ENCODE measurements around the gene MYL11.
A peak's percentile ranks its signal among the peaks of the same experiment; 100 is the strongest.

MYL11 gene

GRCh38 chr16:30407804-30408534 is 33.4 kb downstream of the MYL11 start:
- peak; percentile 63 for DNase-seq (ENCODE audit: extremely low spot score)
- TF ChIP-seq HDGF (IDR thresholded peaks at IDR 0.05; ENCODE audit: borderline replicate concordance) = 0 out of 2 replicates have a peak, but pooled peaks have one; percentile 16
- TF ChIP-seq SP1 (IDR thresholded peaks at IDR 0.05) = no peak
- TF ChIP-seq TARDBP (IDR thresholded peaks at IDR 0.05) = no peak
- no peak for TF ChIP-seq ARNT (IDR thresholded peaks at IDR 0.05)
- POLR2A ChIA-PET = interaction anchor here (0.6 to 7.4 kb wide), 31 partner anchors 8 to 353 kb away, joined by 3 to 97 read pairs (median 4); partner anchors contain the start of genes ALDOA, CD2BP2, DCTPP1 and FBRS
- CTCF ChIA-PET = interaction anchor here (0.6 to 2.6 kb wide), 11 partner anchors 9 to 316 kb away, joined by 3 to 20 read pairs (median 6); partner anchors contain the start of genes DCTPP1, TBC1D10B and ZNF48

- DNase-seq (ENCODE audit: extremely low spot score) = peak; percentile 94
- no peak; the same call in 1 of the 2 replicates for TF ChIP-seq CTBP1 (IDR thresholded peaks at IDR 0.05; ENCODE audit: borderline replicate concordance)
- CTCF ChIA-PET = interaction anchor here (0.7 to 2.6 kb wide), 22 partner anchors 9 to 297 kb away, joined by 3 to 20 read pairs (median 5); partner anchors contain the start of genes DCTPP1, TBC1D10B and ZNF48
- POLR2A ChIA-PET = interaction anchor here (0.7 to 7.4 kb wide), 12 partner anchors 9 to 226 kb away, joined by 3 to 97 read pairs (median 4); partner anchors contain the start of genes CD2BP2, CORO1A, DCTPP1 and ZNF48
Measured at GRCh38 chr16:30409125-30410060, 34.8 kb downstream of the MYL11 start.

GRCh38 chr16:30413112-30413806 is 38.7 kb downstream of the MYL11 start:
- CTCF ChIA-PET = no interaction called here
- POLR2A ChIA-PET = interaction anchor here (1.4 kb wide), 1 partner anchor 17 kb away, joined by 5 read pairs; the partner anchor contains the start of gene DCTPP1
- no peak for TF ChIP-seq CTBP1 (IDR thresholded peaks at IDR 0.05; ENCODE audit: borderline replicate concordance)
- no peak for TF ChIP-seq FOXM1 (IDR thresholded peaks at IDR 0.05; ENCODE audit: borderline replicate concordance)
- TF ChIP-seq FOXK2 (IDR thresholded peaks at IDR 0.05) = no peak
- no peak for TF ChIP-seq ARNT (IDR thresholded peaks at IDR 0.05)
- no peak for TF ChIP-seq L3MBTL2 (conservative IDR thresholded peaks at IDR 0.05)
- DNase-seq (ENCODE audit: extremely low spot score) = no peak

- DNase-seq (ENCODE audit: extremely low spot score) = no peak
- ChIA-PET CTCF (no interaction called here), POLR2A (interaction anchor here (0.6 to 1.4 kb wide), 2 partner anchors 11 to 16 kb away, joined by 3 to 5 read pairs; partner anchors contain the start of gene DCTPP1)
- TF ChIP-seq SUZ12 (IDR thresholded peaks at IDR 0.05) (no peak), TARDBP (IDR thresholded peaks at IDR 0.05) (no peak), PKNOX1 (IDR thresholded peaks at IDR 0.05) (no peak), CTBP1 (IDR thresholded peaks at IDR 0.05; ENCODE audit: borderline replicate concordance) (no peak), FOXA1 (IDR thresholded peaks at IDR 0.05) (no peak), ZNF384 (IDR thresholded peaks at IDR 0.05) (no peak), ELF4 (IDR thresholded peaks at IDR 0.05) (no peak), L3MBTL2 (conservative IDR thresholded peaks at IDR 0.05) (no peak), ARNT (IDR thresholded peaks at IDR 0.05) (no peak), SP1 (IDR thresholded peaks at IDR 0.05) (no peak), NFRKB (IDR thresholded peaks at IDR 0.05) (no peak), BHLHE40 (IDR thresholded peaks at IDR 0.05; ENCODE audit: borderline replicate concordance) (no peak), LEF1 (IDR thresholded peaks at IDR 0.05; ENCODE audit: borderline replicate concordance) (no peak), FOXM1 (IDR thresholded peaks at IDR 0.05; ENCODE audit: borderline replicate concordance) (no peak), FOXK2 (IDR thresholded peaks at IDR 0.05) (no peak), HDGF (IDR thresholded peaks at IDR 0.05; ENCODE audit: borderline replicate concordance) (no peak)
Measured at GRCh38 chr16:30414159-30414558, 39.6 kb downstream of the MYL11 start.

- CTCF ChIA-PET = interaction anchor here (0.6 to 0.7 kb wide), 2 partner anchors 14 to 290 kb away, joined by 3 to 5 read pairs; partner anchors contain the start of gene DCTPP1
- POLR2A ChIA-PET = interaction anchor here (0.8 to 1.5 kb wide), 4 partner anchors 9 to 194 kb away, joined by 3 to 6 read pairs (median 4); partner anchors contain the start of genes DCTPP1, ZNF689, ZNF764 and ZNF771
- DNase-seq (ENCODE audit: extremely low spot score) = no peak
- no peak for TF ChIP-seq ARNT (IDR thresholded peaks at IDR 0.05)
- no peak for TF ChIP-seq NFRKB (IDR thresholded peaks at IDR 0.05)
- no peak for TF ChIP-seq ELF4 (IDR thresholded peaks at IDR 0.05)
- TF ChIP-seq FOXM1 (IDR thresholded peaks at IDR 0.05; ENCODE audit: borderline replicate concordance) = no peak
- TF ChIP-seq HDGF (IDR thresholded peaks at IDR 0.05; ENCODE audit: borderline replicate concordance) = no peak
- no peak for TF ChIP-seq BHLHE40 (IDR thresholded peaks at IDR 0.05; ENCODE audit: borderline replicate concordance)
- no peak for TF ChIP-seq ZNF384 (IDR thresholded peaks at IDR 0.05)
- TF ChIP-seq L3MBTL2 (conservative IDR thresholded peaks at IDR 0.05) = no peak
- no peak for TF ChIP-seq FOXA1 (IDR thresholded peaks at IDR 0.05)
- TF ChIP-seq LEF1 (IDR thresholded peaks at IDR 0.05; ENCODE audit: borderline replicate concordance) = no peak
- no peak for TF ChIP-seq SUZ12 (IDR thresholded peaks at IDR 0.05)
- TF ChIP-seq CTBP1 (IDR thresholded peaks at IDR 0.05; ENCODE audit: borderline replicate concordance) = no peak
- TF ChIP-seq SP1 (IDR thresholded peaks at IDR 0.05) = no peak
- TF ChIP-seq TARDBP (IDR thresholded peaks at IDR 0.05) = no peak
- no peak for TF ChIP-seq FOXK2 (IDR thresholded peaks at IDR 0.05)
- no peak for TF ChIP-seq PKNOX1 (IDR thresholded peaks at IDR 0.05)
Measured at GRCh38 chr16:30416047-30416603, 41.5 kb downstream of the MYL11 start.

Measured in HEK293T (cell line).